ENCODE measurements around the gene ANKS3.

GRCh38 chr16:4667203-4667963 lies 66.7 kb downstream of the ANKS3 start:
- TF ChIP-seq POLR2A (IDR thresholded peaks at IDR 0.05) = no peak
- TF ChIP-seq EP300 (IDR thresholded peaks at IDR 0.05) = no peak
- no peak for TF ChIP-seq POLR2AphosphoS5 (IDR thresholded peaks at IDR 0.05)
